ENCODE data around the gene FAN1.

FAN1 gene

GRCh38 chr15:30954674-30955073 lies 51.0 kb downstream of the FAN1 start:
- no peak for DNase-seq (ENCODE audit: low read depth in 3 of 3, low spot score in 1 of 3)

- no peak for DNase-seq (ENCODE audit: low read depth in 3 of 3, low spot score in 1 of 3)
Measured at GRCh38 chr15:30956216-30957124, 52.8 kb downstream of the FAN1 start.

- no peak for DNase-seq (ENCODE audit: low read depth in 3 of 3, low spot score in 1 of 3)
Measured at GRCh38 chr15:30958219-30958618, 54.5 kb downstream of the FAN1 start.

- DNase-seq (ENCODE audit: low read depth in 3 of 3, low spot score in 1 of 3), result no peak
Measured at GRCh38 chr15:30962079-30962478, 58.4 kb downstream of the FAN1 start.

- no peak for DNase-seq (ENCODE audit: low read depth in 3 of 3, low spot score in 1 of 3)
Measured at GRCh38 chr15:30962659-30963058, 58.9 kb downstream of the FAN1 start.

GRCh38 chr15:30963681-30964080 lies 60.0 kb downstream of the FAN1 start:
- DNase-seq (ENCODE audit: low read depth in 3 of 3, low spot score in 1 of 3), result no peak

GRCh38 chr15:30969724-30970123 lies 66.0 kb downstream of the FAN1 start:
- no peak for DNase-seq (ENCODE audit: low read depth in 3 of 3, low spot score in 1 of 3)

- DNase-seq (ENCODE audit: low read depth in 3 of 3, low spot score in 1 of 3), result no peak
Measured at GRCh38 chr15:30973379-30973778, 69.7 kb downstream of the FAN1 start.

GRCh38 chr15:30974112-30974511 lies 70.4 kb downstream of the FAN1 start:
- DNase-seq (ENCODE audit: low read depth in 3 of 3, low spot score in 1 of 3), result no peak

- DNase-seq (ENCODE audit: low read depth in 3 of 3, low spot score in 1 of 3), result no peak
Measured at GRCh38 chr15:30978328-30978727, 74.6 kb downstream of the FAN1 start.

GRCh38 chr15:30979457-30979856 lies 75.7 kb downstream of the FAN1 start:
- no peak for DNase-seq (ENCODE audit: low read depth in 3 of 3, low spot score in 1 of 3)

GRCh38 chr15:30984118-30984517 lies 80.4 kb downstream of the FAN1 start:
- DNase-seq (ENCODE audit: low read depth in 3 of 3, low spot score in 1 of 3), result no peak

GRCh38 chr15:30984542-30984941 lies 80.8 kb downstream of the FAN1 start:
- no peak for DNase-seq (ENCODE audit: low read depth in 3 of 3, low spot score in 1 of 3)

GRCh38 chr15:30985081-30985531 lies 81.4 kb downstream of the FAN1 start:
- no peak for DNase-seq (ENCODE audit: low read depth in 3 of 3, low spot score in 1 of 3)

GRCh38 chr15:30990036-30990435 lies 86.3 kb downstream of the FAN1 start:
- DNase-seq (ENCODE audit: low read depth in 3 of 3, low spot score in 1 of 3), result no peak

GRCh38 chr15:30990446-30991254 lies 86.9 kb downstream of the FAN1 start:
- no peak for DNase-seq (ENCODE audit: low read depth in 3 of 3, low spot score in 1 of 3)

GRCh38 chr15:30991255-30992235 lies 87.8 kb downstream of the FAN1 start, which contains the start of gene MTMR10:
MTMR10 (minus strand) TSS chr15:30991628; CDS start chr15:30991506, 122 bp downstream.
- peak; percentile 21 to 57 (median 46) for DNase-seq (ENCODE audit: low read depth in 3 of 3, low spot score in 1 of 3)

- no peak for DNase-seq (ENCODE audit: low read depth in 3 of 3, low spot score in 1 of 3)
Measured at GRCh38 chr15:30992249-30992864, 88.6 kb downstream of the FAN1 start.
